ENCODE measurements around the gene SRSF3.

Gene SRSF3

DNA sequence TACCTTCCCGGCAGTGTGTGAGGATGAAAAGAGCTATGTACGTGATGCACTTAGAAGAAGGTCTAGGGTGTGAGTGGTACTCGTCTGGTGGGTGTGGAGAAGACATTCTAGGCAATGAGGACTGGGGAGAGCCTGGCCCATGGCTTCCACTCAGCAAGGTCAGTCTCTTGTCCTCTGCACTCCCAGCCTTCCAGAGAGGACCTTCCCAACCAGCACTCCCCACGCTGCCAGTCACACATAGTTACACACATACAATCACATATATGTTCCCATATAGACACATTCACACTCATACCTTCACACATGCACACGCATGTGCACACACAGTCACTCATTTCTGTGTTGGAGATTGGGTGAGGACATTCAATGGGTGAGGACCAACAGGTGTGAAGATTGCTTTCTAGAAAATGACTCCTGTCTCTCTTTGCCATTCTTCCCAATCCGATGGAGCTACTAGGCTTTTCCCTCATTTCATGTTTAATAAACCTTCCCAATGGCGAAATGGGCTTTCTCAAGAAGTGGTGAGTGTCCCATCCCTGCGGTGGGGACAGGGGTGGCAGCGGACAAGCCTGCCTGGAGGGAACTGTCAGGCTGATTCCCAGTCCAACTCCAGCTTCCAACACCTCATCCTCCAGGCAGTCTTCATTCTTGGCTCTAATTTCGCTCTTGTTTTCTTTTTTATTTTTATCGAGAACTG, 30.4 kb downstream of the SRSF3 start:
- no peak for DNase-seq

DNA sequence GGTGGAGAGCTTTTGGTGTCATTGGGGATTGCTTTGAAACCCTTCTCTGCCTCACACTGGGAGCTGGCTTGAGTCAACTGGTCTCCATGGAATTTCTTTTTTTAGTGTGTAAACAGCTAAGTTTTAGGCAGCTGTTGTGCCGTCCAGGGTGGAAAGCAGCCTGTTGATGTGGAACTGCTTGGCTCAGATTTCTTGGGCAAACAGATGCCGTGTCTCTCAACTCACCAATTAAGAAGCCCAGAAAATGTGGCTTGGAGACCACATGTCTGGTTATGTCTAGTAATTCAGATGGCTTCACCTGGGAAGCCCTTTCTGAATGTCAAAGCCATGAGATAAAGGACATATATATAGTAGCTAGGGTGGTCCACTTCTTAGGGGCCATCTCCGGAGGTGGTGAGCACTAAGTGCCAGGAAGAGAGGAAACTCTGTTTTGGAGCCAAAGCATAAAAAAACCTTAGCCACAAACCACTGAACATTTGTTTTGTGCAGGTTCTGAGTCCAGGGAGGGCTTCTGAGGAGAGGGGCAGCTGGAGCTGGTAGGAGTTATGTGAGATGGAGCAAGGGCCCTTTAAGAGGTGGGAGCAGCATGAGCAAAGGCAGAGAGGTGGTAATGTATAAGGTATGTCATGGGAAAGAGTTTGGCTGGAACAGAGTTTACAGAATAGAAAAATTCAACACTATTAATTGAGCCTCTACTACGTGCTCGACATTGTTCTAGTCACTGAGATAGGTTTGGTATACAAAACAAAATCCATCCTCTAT, 31.2 kb downstream of the SRSF3 start:
- no peak for DNase-seq

DNA sequence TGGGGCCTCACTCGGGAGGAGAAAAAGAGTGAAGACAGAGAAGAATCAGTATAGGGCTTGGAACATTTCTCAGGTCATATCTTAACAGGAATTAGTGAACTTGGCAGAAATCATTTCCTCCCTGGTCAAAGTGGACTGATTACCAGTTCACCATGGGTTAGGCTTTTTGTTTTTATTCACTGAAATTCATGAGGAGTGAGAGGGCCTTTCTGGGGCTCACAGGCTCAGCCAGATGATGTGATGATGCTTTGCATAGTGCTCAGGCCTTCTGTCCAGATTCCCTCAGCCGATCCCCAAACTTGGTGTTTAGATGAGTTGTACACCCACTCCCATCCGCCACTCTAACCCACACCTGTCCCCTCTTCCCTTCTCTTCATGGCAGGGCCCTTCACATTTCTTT, 32.5 kb downstream of the SRSF3 start:
- DNase-seq = no peak

DNA sequence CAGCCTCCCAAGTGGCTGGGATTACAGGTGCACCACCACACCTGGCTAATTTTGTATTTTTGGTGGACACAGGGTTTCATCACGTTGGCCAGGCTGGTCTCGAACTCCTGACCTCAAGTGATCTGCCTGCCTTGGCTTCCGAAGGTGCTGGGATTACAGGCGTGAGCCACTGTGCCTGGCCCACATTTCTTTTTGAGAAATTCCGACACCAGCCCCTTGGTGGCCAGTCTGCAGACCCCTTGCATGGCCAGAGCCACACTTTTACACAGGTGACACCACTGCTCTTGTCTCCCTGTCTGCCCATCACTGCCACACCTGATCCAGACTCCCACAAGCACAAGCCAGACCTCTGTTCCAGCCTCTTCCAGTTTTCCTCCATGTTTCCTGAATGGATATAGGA, 33.0 kb downstream of the SRSF3 start:
- no peak for DNase-seq

- no peak for DNase-seq
Observed at GRCh38 chr6:36627801-36628246, 33.7 kb downstream of the SRSF3 start.

DNA sequence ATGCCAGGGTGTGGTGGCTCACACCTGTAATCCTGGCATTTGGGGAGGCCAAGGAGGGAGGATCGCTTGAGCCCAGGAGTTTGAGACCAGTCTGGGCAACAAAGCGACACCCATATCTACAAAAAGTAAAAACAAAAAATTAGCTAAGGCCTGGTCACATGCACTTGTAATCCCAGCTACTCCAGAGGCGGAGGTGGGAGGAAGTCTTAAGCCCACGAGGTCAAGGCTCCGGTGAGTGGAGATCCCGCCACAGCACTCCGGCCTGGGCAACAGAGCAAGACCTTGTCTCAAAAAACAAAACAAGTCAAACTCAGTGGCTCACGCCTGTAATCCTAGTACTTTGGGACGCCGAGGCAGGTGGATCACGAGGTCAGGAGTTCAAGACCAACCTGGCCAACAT, 35.6 kb downstream of the SRSF3 start:
- DNase-seq = no peak

DNA sequence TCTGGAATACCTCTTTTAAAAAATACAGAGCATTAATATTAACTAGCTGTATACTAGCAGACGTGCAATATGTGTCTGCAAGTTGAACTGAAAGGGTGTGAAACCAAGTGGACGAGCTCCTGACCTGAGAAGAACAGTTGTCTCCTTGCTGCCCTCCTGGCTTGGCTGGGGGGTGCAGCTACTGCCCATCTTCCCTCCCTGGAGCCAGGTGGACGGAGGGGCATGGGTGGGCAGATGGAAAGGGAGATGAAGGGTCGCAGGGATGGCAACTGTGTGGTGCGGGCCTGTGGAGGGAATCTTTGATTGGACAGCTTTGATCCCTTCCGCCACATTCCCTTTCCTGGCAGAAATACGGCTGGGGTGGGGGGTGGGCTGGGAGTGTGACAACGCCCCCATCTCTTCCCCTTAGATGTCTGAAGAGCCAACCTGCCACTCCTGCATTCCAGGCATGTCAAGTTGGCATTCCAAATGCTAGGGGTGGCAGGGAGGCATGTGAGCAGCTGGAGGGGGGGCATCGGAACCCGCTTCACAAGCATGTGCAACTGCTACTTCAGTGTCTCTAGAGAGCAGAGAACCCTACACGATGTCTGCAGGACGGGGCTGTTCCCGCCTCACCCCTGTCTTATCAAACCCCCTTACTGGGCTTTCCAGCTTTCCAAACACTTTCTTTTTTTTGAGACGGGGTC, 37.3 kb downstream of the SRSF3 start:
- DNase-seq = no peak

- DNase-seq = no peak
Observed at GRCh38 chr6:36633370-36633769, 39.2 kb downstream of the SRSF3 start.

- no peak for DNase-seq
Observed at GRCh38 chr6:36633915-36634314, 39.8 kb downstream of the SRSF3 start.

- DNase-seq = no peak
Observed at GRCh38 chr6:36634317-36635108, 40.4 kb downstream of the SRSF3 start.

- no peak for DNase-seq
Observed at GRCh38 chr6:36636283-36636682, 42.1 kb downstream of the SRSF3 start.

DNA sequence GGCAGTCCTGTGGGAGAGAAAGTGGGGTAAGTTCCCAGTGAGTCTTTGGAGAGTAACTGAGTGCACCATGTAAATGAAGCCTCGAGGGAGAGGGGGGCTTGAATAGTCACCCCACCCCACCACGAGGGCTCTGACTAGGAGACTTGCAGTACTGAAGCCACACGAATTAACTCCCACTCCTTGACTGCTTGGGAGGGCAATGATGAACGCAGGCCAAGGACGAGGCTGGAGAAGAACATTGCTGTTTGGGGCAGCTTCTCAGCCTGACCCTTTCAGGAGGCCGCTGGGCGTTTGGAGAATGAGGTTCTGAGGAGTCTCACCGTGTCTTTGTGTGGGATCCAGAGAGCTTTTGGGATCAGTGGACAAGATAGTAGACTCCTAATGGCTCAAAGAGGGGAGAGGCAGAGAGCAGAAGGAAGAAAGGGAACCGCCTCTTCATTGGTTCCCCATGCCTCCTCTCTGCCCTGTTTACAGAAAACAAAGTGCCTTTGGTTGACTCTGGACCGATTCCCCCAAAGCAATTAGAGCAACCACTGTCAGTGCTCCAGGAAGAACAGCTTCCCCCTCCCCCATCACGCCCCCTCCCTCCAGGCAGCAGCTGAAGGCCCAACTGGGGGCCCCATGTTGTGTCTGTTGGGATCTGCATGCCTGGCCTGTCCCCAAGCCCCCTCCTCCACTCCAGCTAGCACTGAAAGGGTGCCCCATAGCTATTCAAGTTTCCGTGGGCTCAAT, 42.7 kb downstream of the SRSF3 start:
- no peak for DNase-seq

DNA sequence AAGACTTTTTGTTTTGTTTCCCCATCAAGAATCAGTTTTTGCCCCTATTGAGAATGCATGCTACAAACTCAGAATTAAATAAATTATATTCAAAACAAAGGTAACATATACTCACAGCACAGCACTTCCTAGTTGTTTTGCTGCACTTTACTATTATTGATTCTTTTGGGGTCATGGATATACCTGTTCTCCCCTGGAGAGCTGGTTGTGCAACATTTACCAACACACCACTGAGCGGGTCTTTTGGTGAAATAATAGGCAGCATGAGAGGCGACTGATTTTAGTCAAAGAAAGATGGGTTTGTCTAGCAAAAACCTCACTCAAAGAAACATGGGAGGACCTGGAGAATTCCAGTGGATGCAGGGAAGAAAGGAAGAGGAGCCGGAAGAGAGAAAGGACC, 44.4 kb downstream of the SRSF3 start:
- DNase-seq = no peak

- DNase-seq = no peak
Observed at GRCh38 chr6:36639171-36639808, 45.1 kb downstream of the SRSF3 start.

DNA sequence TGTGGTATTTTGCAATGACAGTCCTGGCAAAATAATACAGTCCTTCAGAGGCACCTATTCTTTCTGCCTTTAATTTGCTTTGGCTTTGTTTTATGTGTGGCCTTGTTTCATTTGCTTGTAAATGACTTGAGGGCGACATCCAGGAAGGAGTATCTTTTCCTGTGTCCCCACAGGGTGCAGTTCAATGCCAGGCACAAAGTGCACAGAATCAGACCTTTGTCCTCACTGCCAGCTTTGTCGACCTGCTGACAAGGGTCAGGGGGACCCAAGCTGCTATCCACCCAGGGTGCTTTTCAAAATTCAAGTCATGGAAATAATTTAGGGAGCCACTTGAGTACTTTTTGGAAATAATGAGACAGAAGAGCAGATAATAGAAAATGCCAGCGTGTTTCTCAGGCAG, 47.4 kb downstream of the SRSF3 start:
- no peak for DNase-seq

- DNase-seq = no peak
Observed at GRCh38 chr6:36642913-36643817, 49.0 kb downstream of the SRSF3 start.

DNA sequence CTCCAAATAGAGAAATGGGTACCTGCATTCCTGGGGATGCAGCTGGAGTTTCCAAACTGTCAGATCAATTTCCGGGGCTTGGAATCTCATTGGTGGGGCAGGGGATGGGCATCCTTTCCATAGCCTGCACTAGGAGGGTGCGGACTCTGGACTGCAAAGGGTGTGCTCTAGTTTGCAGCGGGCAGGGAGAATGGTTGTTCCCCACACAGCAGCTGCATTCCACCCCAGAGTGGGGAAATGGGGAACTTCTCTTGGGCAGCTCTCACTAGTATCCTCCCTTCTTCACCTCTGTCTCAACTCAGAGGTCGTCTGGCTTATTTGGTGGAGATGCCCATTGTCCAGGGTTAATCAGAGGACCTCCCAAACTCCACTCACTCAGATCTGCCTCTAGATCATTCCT, 49.8 kb downstream of the SRSF3 start:
- DNase-seq = no peak

DNA sequence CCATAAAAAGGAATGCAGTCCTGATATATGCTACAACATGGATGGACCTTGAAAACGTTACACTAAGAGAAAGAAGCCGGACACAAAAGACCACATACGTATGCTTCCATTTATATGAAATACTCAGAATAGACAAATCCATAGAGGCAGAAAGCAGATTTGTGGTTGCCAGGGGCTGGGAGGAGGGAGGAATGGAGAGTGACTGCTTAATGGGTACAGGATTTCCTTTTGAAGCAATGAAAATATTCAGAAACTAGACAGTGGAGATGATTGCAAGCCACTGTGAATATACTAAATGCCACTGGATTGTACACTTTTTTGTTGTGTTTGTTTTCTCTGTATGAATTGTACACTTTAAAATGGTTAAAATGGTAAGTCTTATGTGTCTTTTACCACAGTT, 54.9 kb downstream of the SRSF3 start:
- DNase-seq = no peak

GRCh38 chr6:36649701-36650484, 55.7 kb downstream of the SRSF3 start:
- no peak for DNase-seq
